Glutamatergic neuron (in vitro differentiated cells): Measurements from ENCODE around the gene SYT8. TPM values are rescaled to one million over a fixed set of nuclear protein-coding genes. Genes with fewer than 3 reads are reported as not detected.
A peak's percentile ranks its signal among the peaks of the same experiment; 100 is the strongest.

Experiments
- DNase-seq: peaks from one replicate; pipeline ENCODE4 v3.0.0; 2022
- H3K27ac Mint-ChIP-seq: one replicate; pipeline ENCODE4 v1.8.0; 2020; ENCODE audit warnings: mild to moderate bottlenecking, mixed read lengths, inconsistent platforms; ENCODE audit not compliant: unreplicated experiment
- H3K27me3 Mint-ChIP-seq: one replicate; pipeline ENCODE4 v1.8.0; 2020; ENCODE audit warnings: mild to moderate bottlenecking, moderate library complexity, mixed read lengths, inconsistent platforms; ENCODE audit not compliant: unreplicated experiment
- H3K36me3 Mint-ChIP-seq: one replicate; pipeline ENCODE4 v1.8.0; 2020; ENCODE audit warnings: mild to moderate bottlenecking, mixed read lengths, inconsistent platforms; ENCODE audit not compliant: unreplicated experiment
- H3K4me1 Mint-ChIP-seq: one replicate; pipeline ENCODE4 v1.8.0; 2020; ENCODE audit warnings: mild to moderate bottlenecking, low read depth, mixed read lengths, inconsistent platforms; ENCODE audit not compliant: unreplicated experiment
- H3K4me3 Mint-ChIP-seq: one replicate; pipeline ENCODE4 v1.8.0; 2020; ENCODE audit warnings: mild to moderate bottlenecking, mixed read lengths, inconsistent platforms; ENCODE audit not compliant: unreplicated experiment
- H3K9me3 Mint-ChIP-seq: one replicate; pipeline ENCODE4 v1.8.0; 2020; ENCODE audit warnings: mild to moderate bottlenecking, moderate library complexity, mixed read lengths, inconsistent platforms; ENCODE audit not compliant: unreplicated experiment
- total RNA-seq: library from RNA; stranded (reverse); fragmentation: NEBNext Ultra II Directional; extraction: Animal tissue kit (Norgen Biotek cat#: 25700); gene quantifications from one replicate; pipeline ENCODE4 v1.2.1, GENCODE V29; 2021; ENCODE audit not compliant: unreplicated experiment
- TF ChIP-seq, protein P1 (sequence below): fragments of 200-600 bp; sonication (generic); IDR thresholded peaks from one replicate; pipeline ENCODE4 v1.5.0; 2021; ENCODE audit not compliant: partially characterized antibody, unreplicated experiment

Gene SYT8
- total RNA-seq, 1 donor from 2014 or later = not detected

DNA sequence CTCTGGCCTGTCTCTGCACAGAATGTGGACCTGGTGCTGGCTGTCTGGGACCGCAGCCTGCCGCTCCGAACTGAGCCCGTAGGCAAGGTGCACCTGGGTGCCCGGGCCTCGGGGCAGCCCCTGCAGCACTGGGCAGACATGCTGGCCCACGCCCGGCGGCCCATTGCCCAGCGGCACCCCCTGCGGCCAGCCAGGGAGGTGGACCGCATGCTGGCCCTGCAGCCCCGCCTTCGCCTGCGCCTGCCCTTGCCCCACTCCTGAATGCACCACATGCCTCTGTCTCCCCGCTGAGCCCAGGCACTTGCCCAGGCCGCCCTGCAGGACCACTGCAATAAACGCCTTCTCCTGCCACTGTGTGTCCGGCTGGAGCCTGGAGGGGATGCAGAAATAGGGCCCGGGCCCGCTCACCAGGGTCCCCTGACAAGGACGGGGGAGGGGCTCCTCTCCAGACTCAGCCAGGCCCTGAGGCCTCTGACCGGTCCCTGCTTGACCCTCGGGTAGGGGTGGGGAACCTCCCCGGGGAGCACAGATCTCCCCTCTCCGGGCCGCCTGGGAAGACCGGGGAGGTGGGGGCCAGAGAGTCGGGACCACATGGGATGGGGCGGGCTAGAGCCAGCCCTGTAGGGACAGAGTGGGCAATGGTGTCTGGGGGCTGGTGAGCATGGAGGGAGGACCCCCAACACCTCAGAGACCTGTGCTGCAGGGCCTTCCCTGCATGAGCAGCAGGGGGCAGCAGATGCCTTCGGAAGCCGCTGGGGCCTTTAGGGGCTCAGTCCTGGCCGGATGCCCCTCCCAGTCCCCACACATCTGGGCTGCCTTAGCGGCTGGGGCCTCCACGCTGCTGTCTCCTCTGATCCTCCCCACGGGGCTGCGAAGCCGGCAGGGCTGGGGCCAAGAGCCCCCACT is 2.6 kb downstream of the SYT8 start:
- peak; percentile 83 for DNase-seq
- TF ChIP-seq, protein P1, sequence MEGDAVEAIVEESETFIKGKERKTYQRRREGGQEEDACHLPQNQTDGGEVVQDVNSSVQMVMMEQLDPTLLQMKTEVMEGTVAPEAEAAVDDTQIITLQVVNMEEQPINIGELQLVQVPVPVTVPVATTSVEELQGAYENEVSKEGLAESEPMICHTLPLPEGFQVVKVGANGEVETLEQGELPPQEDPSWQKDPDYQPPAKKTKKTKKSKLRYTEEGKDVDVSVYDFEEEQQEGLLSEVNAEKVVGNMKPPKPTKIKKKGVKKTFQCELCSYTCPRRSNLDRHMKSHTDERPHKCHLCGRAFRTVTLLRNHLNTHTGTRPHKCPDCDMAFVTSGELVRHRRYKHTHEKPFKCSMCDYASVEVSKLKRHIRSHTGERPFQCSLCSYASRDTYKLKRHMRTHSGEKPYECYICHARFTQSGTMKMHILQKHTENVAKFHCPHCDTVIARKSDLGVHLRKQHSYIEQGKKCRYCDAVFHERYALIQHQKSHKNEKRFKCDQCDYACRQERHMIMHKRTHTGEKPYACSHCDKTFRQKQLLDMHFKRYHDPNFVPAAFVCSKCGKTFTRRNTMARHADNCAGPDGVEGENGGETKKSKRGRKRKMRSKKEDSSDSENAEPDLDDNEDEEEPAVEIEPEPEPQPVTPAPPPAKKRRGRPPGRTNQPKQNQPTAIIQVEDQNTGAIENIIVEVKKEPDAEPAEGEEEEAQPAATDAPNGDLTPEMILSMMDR = peak; percentile 84
- Mint-ChIP-seq H3K4me3 (no peak overlapping the region), H3K9me3 (no peaks in the 10 kb centered on the region), H3K4me1 (no peaks in the 10 kb centered on the region), H3K36me3 (no peaks in the 10 kb centered on the region), H3K27ac (no peak overlapping the region), H3K27me3 (peaks cover 5% of the 10 kb centered on the region)

DNA sequence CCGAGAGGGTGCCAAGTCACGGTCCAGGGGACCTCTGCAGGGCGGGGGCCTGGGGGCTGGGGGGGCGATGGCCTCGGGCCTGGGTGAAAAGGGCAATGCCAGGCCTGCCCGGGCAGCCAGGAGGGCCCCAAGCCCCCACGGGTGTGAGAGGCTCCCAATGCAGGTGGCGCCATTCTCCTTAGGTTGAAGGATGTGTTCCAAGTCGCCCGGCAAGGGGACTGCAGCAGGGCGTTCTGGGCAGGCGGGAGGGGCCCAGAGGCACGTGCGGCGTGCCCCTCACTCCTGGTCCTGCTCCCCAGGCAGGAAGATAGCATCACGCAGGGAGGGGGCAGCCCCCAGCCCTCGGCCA is 3.3 kb downstream of the SYT8 start:
- TF ChIP-seq, protein P1 = peak; percentile 32
- H3K27ac Mint-ChIP-seq = no peak overlapping the region
- DNase-seq = peak; percentile 17
- peaks cover 4% of the 10 kb centered on the region for H3K27me3 Mint-ChIP-seq
- no peaks in the 10 kb centered on the region for H3K9me3 Mint-ChIP-seq
- no peaks in the 10 kb centered on the region for H3K36me3 Mint-ChIP-seq
- H3K4me1 Mint-ChIP-seq = no peaks in the 10 kb centered on the region
- H3K4me3 Mint-ChIP-seq = no peak overlapping the region

DNA sequence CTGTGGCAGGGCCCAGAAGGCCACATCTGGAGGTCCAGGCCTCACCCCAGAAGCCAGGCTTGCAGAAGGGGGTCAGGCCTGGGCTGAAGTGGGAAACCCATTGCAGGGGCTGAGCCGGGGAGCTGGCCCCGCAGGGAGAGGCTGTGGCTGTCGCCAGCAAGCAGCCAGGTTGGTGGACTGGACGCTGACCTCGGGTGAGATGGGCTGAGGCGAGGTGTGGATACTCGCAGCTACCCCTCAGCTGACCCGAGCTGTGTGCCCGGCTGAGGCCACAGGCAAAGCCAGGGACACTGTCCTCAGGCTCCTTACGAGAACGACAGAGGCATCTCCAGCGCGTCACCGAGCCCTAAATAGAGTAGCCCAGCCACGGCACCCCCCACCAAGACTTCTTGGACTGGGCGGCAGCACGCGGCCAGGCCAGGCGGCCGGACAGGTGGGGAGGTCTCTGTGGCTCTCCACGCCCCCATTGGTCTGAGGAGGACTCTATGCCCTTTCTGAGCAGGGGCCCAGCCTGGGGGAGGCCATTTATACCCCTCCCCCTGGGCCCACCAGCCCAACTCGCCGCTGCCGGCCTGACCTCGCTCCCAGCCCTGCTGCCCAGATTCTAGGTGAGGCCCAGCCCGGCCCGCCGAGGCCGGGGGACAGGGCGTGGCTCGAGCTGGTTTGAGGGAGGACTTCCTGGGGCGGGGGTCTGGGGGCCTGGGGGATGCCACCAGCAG is 3.8 kb downstream of the SYT8 start, which contains the start of gene TNNI2:
TSS of gene TNNI2 (plus strand) at position 556 of the 719 bp plus-strand sequence. CDS start 716 bp downstream, outside the sequence.
- DNase-seq = peak; percentile 15
- Mint-ChIP-seq H3K27ac (no peak within 1 kb of the TSS), H3K36me3 (no peaks in the 10 kb centered on the region), H3K27me3 (peaks cover 1% of the 10 kb centered on the region), H3K4me1 (no peaks in the 10 kb centered on the region), H3K9me3 (peaks cover 1% of the 10 kb centered on the region), H3K4me3 (no peak within 1 kb of the TSS)
- TF ChIP-seq, protein P1 = no peak

DNA sequence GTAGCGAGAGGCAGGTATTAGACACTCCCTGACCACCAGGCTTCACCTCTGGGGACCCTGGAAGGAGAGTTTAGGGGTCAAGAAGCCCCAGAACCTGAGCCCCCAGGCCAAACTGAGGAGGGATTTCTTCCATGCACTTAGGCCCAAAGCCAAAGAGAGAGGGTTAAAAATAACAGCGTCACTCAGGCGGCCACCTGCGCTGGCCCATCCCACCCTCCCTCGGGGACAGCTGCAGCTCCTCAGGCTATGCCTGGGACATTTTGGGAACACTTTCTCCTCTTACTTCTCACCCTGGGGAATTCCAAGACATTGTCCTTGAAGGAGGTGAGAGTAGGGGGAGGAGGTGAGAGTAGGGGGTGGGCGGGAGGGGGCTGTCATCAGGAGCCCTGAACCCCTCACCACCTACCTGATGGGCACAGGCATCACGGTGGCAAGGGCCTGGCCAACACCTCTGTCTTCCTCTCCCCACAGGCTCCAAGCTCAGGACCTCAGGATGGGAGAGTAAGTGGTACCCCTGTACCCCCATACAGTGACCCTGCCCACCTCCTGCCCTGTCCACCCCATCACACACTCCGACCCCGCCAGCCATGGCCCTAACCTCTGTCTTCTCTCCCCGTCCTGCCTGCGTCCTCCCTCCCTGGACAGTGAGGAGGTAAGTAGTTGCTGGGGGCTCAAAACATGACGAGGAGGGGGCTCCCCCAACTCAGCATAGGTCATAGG is 4.6 kb downstream of the SYT8 start:
- Mint-ChIP-seq H3K4me3 (no peak overlapping the region), H3K27ac (no peak overlapping the region), H3K36me3 (no peaks in the 10 kb centered on the region), H3K4me1 (no peaks in the 10 kb centered on the region), H3K9me3 (peaks cover 1% of the 10 kb centered on the region), H3K27me3 (no peaks in the 10 kb centered on the region)
- peak; percentile 25 for DNase-seq
- TF ChIP-seq, protein P1 = no peak
